C4-2B (cell line): ENCODE results near the gene MYBPC1.

Experiments used
- CTCF ChIP-seq: fragments of 450-650 bp; conservative IDR thresholded peaks from 2 replicates; pipeline ENCODE4 v1.5.1; 2017; ENCODE audit warnings: mild to moderate bottlenecking
- ZFX ChIP-seq: fragments of 450-650 bp; IDR thresholded peaks from 2 replicates; pipeline ENCODE4 v1.6.1; 2017

GRCh38 chr12:101663298-101663697, 68.5 kb downstream of the MYBPC1 start:
- no peak for TF ChIP-seq CTCF
- no peak for TF ChIP-seq ZFX
